ENCODE data around the gene KLK3.

The KLK3 gene

DNA sequence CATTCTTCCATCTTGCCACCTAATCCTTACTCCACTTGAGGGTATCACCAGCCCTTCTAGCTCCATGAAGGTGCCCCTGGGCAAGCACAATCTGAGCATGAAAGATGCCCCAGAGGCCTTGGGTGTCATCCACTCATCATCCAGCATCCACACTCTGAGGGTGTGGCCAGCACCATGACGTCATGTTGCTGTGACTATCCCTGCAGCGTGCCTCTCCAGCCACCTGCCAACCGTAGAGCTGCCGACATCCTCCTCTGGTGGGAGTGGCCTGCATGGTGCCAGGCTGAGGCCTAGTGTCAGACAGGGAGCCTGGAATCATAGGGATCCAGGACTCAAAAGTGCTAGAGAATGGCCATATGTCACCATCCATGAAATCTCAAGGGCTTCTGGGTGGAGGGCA is 3.1 kb upstream of the KLK3 start:
- ChIA-PET POLR2A (no interaction called here), CTCF (no interaction called here)
- TF ChIP-seq ZNF384 (IDR thresholded peaks at IDR 0.05) (no peak), FOXK2 (IDR thresholded peaks at IDR 0.05) (no peak), CTBP1 (IDR thresholded peaks at IDR 0.05; ENCODE audit: borderline replicate concordance) (no peak)
- no peak for DNase-seq (ENCODE audit: extremely low spot score)

GRCh38 chr19:50857366-50857765 is 2.7 kb downstream of the KLK3 start:
- TF ChIP-seq FOXM1 (IDR thresholded peaks at IDR 0.05; ENCODE audit: borderline replicate concordance): no peak
- ChIA-PET POLR2A (no interaction called here), CTCF (no interaction called here)
- DNase-seq (ENCODE audit: extremely low spot score): no peak

GRCh38 chr19:50858886-50859285 is 4.2 kb downstream of the KLK3 start:
- DNase-seq (ENCODE audit: extremely low spot score): no peak
- TF ChIP-seq FOXK2 (IDR thresholded peaks at IDR 0.05): no peak
- no peak for TF ChIP-seq SUZ12 (IDR thresholded peaks at IDR 0.05)
- no peak for TF ChIP-seq FOXA1 (IDR thresholded peaks at IDR 0.05)
- no peak for TF ChIP-seq HDGF (IDR thresholded peaks at IDR 0.05; ENCODE audit: borderline replicate concordance)
- TF ChIP-seq ARNT (IDR thresholded peaks at IDR 0.05): no peak
- TF ChIP-seq, protein P1, sequence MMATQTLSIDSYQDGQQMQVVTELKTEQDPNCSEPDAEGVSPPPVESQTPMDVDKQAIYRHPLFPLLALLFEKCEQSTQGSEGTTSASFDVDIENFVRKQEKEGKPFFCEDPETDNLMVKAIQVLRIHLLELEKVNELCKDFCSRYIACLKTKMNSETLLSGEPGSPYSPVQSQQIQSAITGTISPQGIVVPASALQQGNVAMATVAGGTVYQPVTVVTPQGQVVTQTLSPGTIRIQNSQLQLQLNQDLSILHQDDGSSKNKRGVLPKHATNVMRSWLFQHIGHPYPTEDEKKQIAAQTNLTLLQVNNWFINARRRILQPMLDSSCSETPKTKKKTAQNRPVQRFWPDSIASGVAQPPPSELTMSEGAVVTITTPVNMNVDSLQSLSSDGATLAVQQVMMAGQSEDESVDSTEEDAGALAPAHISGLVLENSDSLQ (IDR thresholded peaks at IDR 0.05): no peak
- TF ChIP-seq CTBP1 (IDR thresholded peaks at IDR 0.05; ENCODE audit: borderline replicate concordance): no peak
- no peak for TF ChIP-seq TARDBP (IDR thresholded peaks at IDR 0.05)
- CTCF ChIA-PET: no interaction called here
- POLR2A ChIA-PET: no interaction called here

DNA sequence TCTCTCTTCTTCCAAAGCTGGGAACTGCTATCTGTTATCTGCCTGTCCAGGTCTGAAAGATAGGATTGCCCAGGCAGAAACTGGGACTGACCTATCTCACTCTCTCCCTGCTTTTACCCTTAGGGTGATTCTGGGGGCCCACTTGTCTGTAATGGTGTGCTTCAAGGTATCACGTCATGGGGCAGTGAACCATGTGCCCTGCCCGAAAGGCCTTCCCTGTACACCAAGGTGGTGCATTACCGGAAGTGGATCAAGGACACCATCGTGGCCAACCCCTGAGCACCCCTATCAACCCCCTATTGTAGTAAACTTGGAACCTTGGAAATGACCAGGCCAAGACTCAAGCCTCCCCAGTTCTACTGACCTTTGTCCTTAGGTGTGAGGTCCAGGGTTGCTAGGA is 5.1 kb downstream of the KLK3 start:
- TF ChIP-seq ELF4 (IDR thresholded peaks at IDR 0.05) (no peak), FOXM1 (IDR thresholded peaks at IDR 0.05; ENCODE audit: borderline replicate concordance) (no peak), SP1 (IDR thresholded peaks at IDR 0.05) (no peak), CTBP1 (IDR thresholded peaks at IDR 0.05; ENCODE audit: borderline replicate concordance) (no peak), FOXK2 (IDR thresholded peaks at IDR 0.05) (no peak), L3MBTL2 (conservative IDR thresholded peaks at IDR 0.05) (no peak), LEF1 (IDR thresholded peaks at IDR 0.05; ENCODE audit: borderline replicate concordance) (no peak), BHLHE40 (IDR thresholded peaks at IDR 0.05; ENCODE audit: borderline replicate concordance) (no peak), NFRKB (IDR thresholded peaks at IDR 0.05) (no peak), ZNF384 (IDR thresholded peaks at IDR 0.05) (no peak), FOXA1 (IDR thresholded peaks at IDR 0.05) (no peak), HDGF (IDR thresholded peaks at IDR 0.05; ENCODE audit: borderline replicate concordance) (no peak), SUZ12 (IDR thresholded peaks at IDR 0.05) (no peak)
- ChIA-PET CTCF (interaction anchor here (0.6 kb wide), 1 partner anchor 265 kb away, joined by 3 read pairs; no protein-coding TSS in a partner anchor), POLR2A (no interaction called here)
- no peak for DNase-seq (ENCODE audit: extremely low spot score)

GRCh38 chr19:50861010-50861409 is 6.3 kb downstream of the KLK3 start:
- DNase-seq (ENCODE audit: extremely low spot score): no peak
- TF ChIP-seq, protein P1 (IDR thresholded peaks at IDR 0.05): no peak
- TF ChIP-seq BHLHE40 (IDR thresholded peaks at IDR 0.05; ENCODE audit: borderline replicate concordance): no peak
- no peak for TF ChIP-seq NFRKB (IDR thresholded peaks at IDR 0.05)
- TF ChIP-seq SP1 (IDR thresholded peaks at IDR 0.05): no peak
- no peak for TF ChIP-seq HDGF (IDR thresholded peaks at IDR 0.05; ENCODE audit: borderline replicate concordance)
- no peak for TF ChIP-seq TARDBP (IDR thresholded peaks at IDR 0.05)
- TF ChIP-seq FOXA1 (IDR thresholded peaks at IDR 0.05): no peak
- TF ChIP-seq ARNT (IDR thresholded peaks at IDR 0.05): no peak
- TF ChIP-seq ZNF384 (IDR thresholded peaks at IDR 0.05): no peak
- no peak for TF ChIP-seq L3MBTL2 (conservative IDR thresholded peaks at IDR 0.05)
- no peak for TF ChIP-seq LEF1 (IDR thresholded peaks at IDR 0.05; ENCODE audit: borderline replicate concordance)
- no peak for TF ChIP-seq FOXM1 (IDR thresholded peaks at IDR 0.05; ENCODE audit: borderline replicate concordance)
- no peak for TF ChIP-seq ELF4 (IDR thresholded peaks at IDR 0.05)
- TF ChIP-seq FOXK2 (IDR thresholded peaks at IDR 0.05): no peak
- no peak for TF ChIP-seq SUZ12 (IDR thresholded peaks at IDR 0.05)
- no peak for TF ChIP-seq CTBP1 (IDR thresholded peaks at IDR 0.05; ENCODE audit: borderline replicate concordance)
- CTCF ChIA-PET: interaction anchor here (1.1 kb wide), 1 partner anchor 45 kb away, joined by 3 read pairs; no protein-coding TSS in a partner anchor
- POLR2A ChIA-PET: no interaction called here

DNA sequence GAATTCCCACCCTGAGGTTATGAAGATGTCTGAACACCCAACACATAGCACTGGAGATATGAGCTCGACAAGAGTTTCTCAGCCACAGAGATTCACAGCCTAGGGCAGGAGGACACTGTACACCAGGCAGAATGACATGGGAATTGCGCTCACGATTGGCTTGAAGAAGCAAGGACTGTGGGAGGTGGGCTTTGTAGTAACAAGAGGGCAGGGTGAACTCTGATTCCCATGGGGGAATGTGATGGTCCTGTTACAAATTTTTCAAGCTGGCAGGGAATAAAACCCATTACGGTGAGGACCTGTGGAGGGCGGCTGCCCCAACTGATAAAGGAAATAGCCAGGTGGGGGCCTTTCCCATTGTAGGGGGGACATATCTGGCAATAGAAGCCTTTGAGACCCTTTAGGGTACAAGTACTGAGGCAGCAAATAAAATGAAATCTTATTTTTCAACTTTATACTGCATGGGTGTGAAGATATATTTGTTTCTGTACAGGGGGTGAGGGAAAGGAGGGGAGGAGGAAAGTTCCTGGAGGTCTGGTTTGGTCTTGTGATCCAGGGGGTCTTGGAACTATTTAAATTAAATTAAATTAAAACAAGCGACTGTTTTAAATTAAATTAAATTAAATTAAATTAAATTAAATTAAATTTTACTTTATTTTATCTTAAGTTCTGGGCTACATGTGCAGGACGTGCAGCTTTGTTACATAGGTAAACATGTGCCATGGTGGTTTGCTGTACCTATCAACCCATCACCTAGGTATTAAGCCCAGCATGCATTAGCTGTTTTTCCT is 7.0 kb downstream of the KLK3 start:
- no peak for DNase-seq (ENCODE audit: extremely low spot score)
- POLR2A ChIA-PET: no interaction called here
- no peak for TF ChIP-seq LEF1 (IDR thresholded peaks at IDR 0.05; ENCODE audit: borderline replicate concordance)
- no peak for TF ChIP-seq HDGF (IDR thresholded peaks at IDR 0.05; ENCODE audit: borderline replicate concordance)
- no peak for TF ChIP-seq ELF4 (IDR thresholded peaks at IDR 0.05)
- TF ChIP-seq, protein P1 (IDR thresholded peaks at IDR 0.05): no peak
- TF ChIP-seq FOXK2 (IDR thresholded peaks at IDR 0.05): no peak
- no peak for TF ChIP-seq CTBP1 (IDR thresholded peaks at IDR 0.05; ENCODE audit: borderline replicate concordance)
- no peak for TF ChIP-seq SUZ12 (IDR thresholded peaks at IDR 0.05)
- no peak for TF ChIP-seq ARNT (IDR thresholded peaks at IDR 0.05)
- TF ChIP-seq SP1 (IDR thresholded peaks at IDR 0.05): no peak
- TF ChIP-seq NFRKB (IDR thresholded peaks at IDR 0.05): no peak
- no peak for TF ChIP-seq TARDBP (IDR thresholded peaks at IDR 0.05)
- no peak for TF ChIP-seq FOXA1 (IDR thresholded peaks at IDR 0.05)
- TF ChIP-seq BHLHE40 (IDR thresholded peaks at IDR 0.05; ENCODE audit: borderline replicate concordance): no peak
- no peak for TF ChIP-seq FOXM1 (IDR thresholded peaks at IDR 0.05; ENCODE audit: borderline replicate concordance)
- TF ChIP-seq L3MBTL2 (conservative IDR thresholded peaks at IDR 0.05): no peak
- TF ChIP-seq ZNF384 (IDR thresholded peaks at IDR 0.05): no peak
- CTCF ChIA-PET: interaction anchor here (1.1 kb wide), 1 partner anchor 44 kb away, joined by 3 read pairs; no protein-coding TSS in a partner anchor
